ENCODE results near the gene AZI2. TPM values are rescaled to one million over a fixed set of nuclear protein-coding genes. Genes with fewer than 3 reads are reported as not detected.
A peak's percentile ranks its signal among the peaks of the same experiment; 100 is the strongest.

Gene AZI2
- total and polyA plus RNA-seq, 10 of the 15 experiments (the other 5 are each of a cell fraction or from before 2014, with no cell fraction given) = 19.9 to 91.7 (median 35.5) TPM

- TF ChIP-seq ZNF217 (IDR thresholded peaks at IDR 0.05) = no peak
- no peak for TF ChIP-seq SREBF2 (IDR thresholded peaks at IDR 0.05; ENCODE audit: low read length)
- TF ChIP-seq SUPT20H (IDR thresholded peaks at IDR 0.05; ENCODE audit: borderline replicate concordance, control insufficient read depth, low read depth, low read length) = no peak
- no peak for TF ChIP-seq BCL11A (IDR thresholded peaks at IDR 0.05; ENCODE audit: low read depth, low read length)
- peak; percentile 56 for TF ChIP-seq CREM (IDR thresholded peaks at IDR 0.05; ENCODE audit: low read depth)
- TF ChIP-seq NFYA (IDR thresholded peaks at IDR 0.05; ENCODE audit: borderline replicate concordance, low read depth, low read length) = no peak
- TF ChIP-seq RB1 (IDR thresholded peaks at IDR 0.05; ENCODE audit: borderline replicate concordance) = peak; percentile 80; the same call in 1 of the 2 replicates
- TF ChIP-seq FOXM1 (IDR thresholded peaks at IDR 0.05; ENCODE audit: low read depth, low read length) = no peak
- no peak for TF ChIP-seq RAD21 (IDR thresholded peaks at IDR 0.05; ENCODE audit: insufficient read depth, low read depth, low read length)
- TF ChIP-seq HSF1 (IDR thresholded peaks at IDR 0.05; ENCODE audit: low read depth, low read length) = no peak
- TF ChIP-seq ASH2L (IDR thresholded peaks at IDR 0.05; ENCODE audit: borderline replicate concordance, low read depth) = peak; percentile 97
- peak; percentile 92 for TF ChIP-seq ZNF207 (IDR thresholded peaks at IDR 0.05; ENCODE audit: borderline replicate concordance)
- no peak for TF ChIP-seq SKIL (IDR thresholded peaks at IDR 0.05; ENCODE audit: low read depth, poor library complexity, severe bottlenecking)
- no peak for TF ChIP-seq USF1 (IDR thresholded peaks at IDR 0.05; ENCODE audit: borderline replicate concordance, extremely low read length, insufficient read depth, low read depth, low read length)
- TF ChIP-seq EGR1 (IDR thresholded peaks at IDR 0.05; ENCODE audit: borderline replicate concordance in 1 of 2, low read depth in 2 of 2, low read length in 2 of 2) = peak in 1 of 2 experiments; percentile 73; a peak in 1 of 3 replicates
- peak; percentile 90 for TF ChIP-seq HCFC1 (IDR thresholded peaks at IDR 0.05; ENCODE audit: low read length)
- TF ChIP-seq ESRRA (IDR thresholded peaks at IDR 0.05; ENCODE audit: low read length) = no peak
- no peak for TF ChIP-seq ZNF592 (IDR thresholded peaks at IDR 0.05)
- TF ChIP-seq RFX5 (IDR thresholded peaks at IDR 0.05; ENCODE audit: low read depth, low read length) = no peak
- TF ChIP-seq ZZZ3 (IDR thresholded peaks at IDR 0.05; ENCODE audit: control insufficient read depth, insufficient read length, low read depth) = no peak
- no peak for TF ChIP-seq POLR2AphosphoS2 (IDR thresholded peaks at IDR 0.05; ENCODE audit: low read depth, low read length)
Observed at GRCh38 chr3:28348629-28349468, at the start of gene AZI2, which contains the start of gene ZCWPW2 (continued).

Measured in GM12878 (cell line).